SK-N-MC (cell line): ENCODE results near the gene OSM.

Source experiments
- EZH2 ChIP-seq: fragments of 200-600 bp; sonication (generic); IDR thresholded peaks from one replicate; pipeline ENCODE4 v1.6.1; 2017; ENCODE audit warnings: antibody characterized with exemption
- FOXP2 ChIP-seq: optimal IDR thresholded peaks from 2 replicates; pipeline ENCODE3; 2011; ENCODE audit warnings: mild to moderate bottlenecking, moderate library complexity; ENCODE audit not compliant: insufficient read depth; ENCODE audit errors: extremely low read length, control extremely low read depth
- POLR2AphosphoS5 ChIP-seq: IDR thresholded peaks from 2 replicates; pipeline ENCODE4 v1.6.1; 2012; ENCODE audit warnings: mild to moderate bottlenecking, low read depth, low read length, borderline replicate concordance

DNA sequence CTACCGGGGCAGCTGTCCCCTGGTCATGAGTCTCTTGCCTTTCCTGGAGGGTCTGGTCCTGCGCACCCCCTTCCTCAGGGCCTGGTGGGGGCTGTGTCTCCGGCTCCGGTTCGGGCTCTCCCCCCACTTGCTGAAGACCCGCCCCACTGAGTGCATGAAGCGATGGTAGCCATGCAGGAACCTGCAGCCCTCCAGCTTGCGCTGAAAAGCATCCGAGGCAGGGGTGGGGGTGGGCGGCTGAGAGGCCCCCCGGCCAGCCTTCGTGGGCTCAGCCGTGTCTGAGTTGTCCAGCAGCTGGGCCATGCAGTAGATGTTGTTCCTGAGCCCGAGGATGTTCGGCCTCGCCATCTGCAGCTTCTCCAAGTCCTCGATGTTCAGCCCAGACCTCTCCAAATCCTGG lies 2.8 kb downstream of the OSM start:
- TF ChIP-seq POLR2AphosphoS5 (no peak), EZH2 (no peak), FOXP2 (no peak)
